Measurements from ENCODE around the gene ZNF438. TPM values are rescaled to one million over a fixed set of nuclear protein-coding genes. Genes with fewer than 3 reads are reported as not detected.

ZNF438 gene
- total and polyA plus RNA-seq, 4 donors = 7.8 to 19.2 (median 10.2) TPM

DNA sequence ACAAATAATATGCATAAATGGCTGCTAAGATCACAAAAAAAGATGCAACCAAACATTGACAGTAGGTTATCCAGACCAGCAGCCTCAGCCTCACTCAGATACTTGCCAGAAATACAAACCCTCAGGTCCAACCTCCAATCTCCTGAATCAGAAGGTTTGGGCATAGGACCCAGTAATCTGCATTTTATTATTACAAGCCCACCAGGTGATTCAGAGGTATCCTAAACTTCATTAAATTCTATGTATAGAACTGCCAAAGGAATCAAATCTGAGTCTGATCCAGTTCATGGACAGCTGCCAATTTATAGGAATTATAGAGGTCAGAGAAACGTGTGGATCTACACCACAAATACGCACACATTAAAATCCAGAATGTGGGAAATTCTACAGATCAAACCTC lies 41.3 kb downstream of the ZNF438 start:
- H3K36me3 ChIP-seq (ENCODE audit: control insufficient read depth in 4 of 4, insufficient read depth in 4 of 4, low read length in 4 of 4) = peaks cover 0 to 1% (median 0%) of the 10 kb centered on the region in 4 donors
- ATAC-seq (ENCODE audit: insufficient read depth, low FRiP score) = no peak
- DNase-seq = no peak
- no peak overlapping the region for H3K27ac ChIP-seq (ENCODE audit: low read depth in 1 of 2, low read length in 1 of 2)
- TF ChIP-seq, protein P1, sequence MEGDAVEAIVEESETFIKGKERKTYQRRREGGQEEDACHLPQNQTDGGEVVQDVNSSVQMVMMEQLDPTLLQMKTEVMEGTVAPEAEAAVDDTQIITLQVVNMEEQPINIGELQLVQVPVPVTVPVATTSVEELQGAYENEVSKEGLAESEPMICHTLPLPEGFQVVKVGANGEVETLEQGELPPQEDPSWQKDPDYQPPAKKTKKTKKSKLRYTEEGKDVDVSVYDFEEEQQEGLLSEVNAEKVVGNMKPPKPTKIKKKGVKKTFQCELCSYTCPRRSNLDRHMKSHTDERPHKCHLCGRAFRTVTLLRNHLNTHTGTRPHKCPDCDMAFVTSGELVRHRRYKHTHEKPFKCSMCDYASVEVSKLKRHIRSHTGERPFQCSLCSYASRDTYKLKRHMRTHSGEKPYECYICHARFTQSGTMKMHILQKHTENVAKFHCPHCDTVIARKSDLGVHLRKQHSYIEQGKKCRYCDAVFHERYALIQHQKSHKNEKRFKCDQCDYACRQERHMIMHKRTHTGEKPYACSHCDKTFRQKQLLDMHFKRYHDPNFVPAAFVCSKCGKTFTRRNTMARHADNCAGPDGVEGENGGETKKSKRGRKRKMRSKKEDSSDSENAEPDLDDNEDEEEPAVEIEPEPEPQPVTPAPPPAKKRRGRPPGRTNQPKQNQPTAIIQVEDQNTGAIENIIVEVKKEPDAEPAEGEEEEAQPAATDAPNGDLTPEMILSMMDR (IDR thresholded peaks at IDR 0.05; ENCODE audit: control extremely low read depth, extremely low read depth) = no peak
- H3K27me3 ChIP-seq (ENCODE audit: control insufficient read depth in 3 of 3, insufficient read depth in 3 of 3, low read length in 2 of 3) = no peaks in the 10 kb centered on the region
- peaks cover 0 to 14% (median 6%) of the 10 kb centered on the region in 5 donors for H3K4me1 ChIP-seq (ENCODE audit: control insufficient read depth in 5 of 5, insufficient read depth in 5 of 5, low read length in 5 of 5)
- whole genome bisulfite sequencing, 2 donors = 86 to 89% methylated on average over 2 of the region's 2 CpGs
- H3K4me3 ChIP-seq = no peak overlapping the region
- H3K9ac ChIP-seq (ENCODE audit: insufficient read depth in 1 of 2, low read length in 2 of 2) = no peak overlapping the region
- peaks cover 0 to 12% (median 0%) of the 10 kb centered on the region in 4 donors for H3K9me3 ChIP-seq (ENCODE audit: control insufficient read depth in 4 of 4, insufficient read depth in 3 of 4, low read length in 3 of 4)

DNA sequence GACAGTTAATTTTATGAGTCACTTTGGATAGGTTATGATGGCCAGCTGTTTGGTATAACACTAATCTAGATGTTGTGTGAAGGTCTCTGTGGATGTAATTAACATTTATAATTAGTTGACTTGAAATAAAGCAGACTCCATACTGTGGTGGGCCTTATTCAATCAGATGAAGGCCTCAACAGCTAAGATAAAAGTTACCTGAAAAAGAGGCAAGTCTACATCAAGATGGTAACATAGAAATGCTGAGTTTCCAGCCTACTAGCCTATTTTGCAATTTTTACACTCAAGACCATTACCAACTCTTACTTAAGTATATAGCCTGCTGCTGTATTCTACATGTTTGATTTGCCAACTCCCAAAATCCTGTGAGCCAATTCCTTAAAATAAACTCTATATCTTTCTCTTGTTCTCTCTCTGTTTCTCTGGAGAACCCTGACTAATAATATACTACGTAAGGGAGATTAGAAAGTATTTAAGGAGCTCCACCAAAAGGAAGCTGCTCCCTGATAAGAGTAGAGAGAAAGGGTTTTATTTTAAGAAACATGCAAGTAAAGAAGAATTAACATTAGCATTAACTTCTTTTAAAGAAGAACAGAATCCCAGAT lies 42.7 kb downstream of the ZNF438 start:
- ATAC-seq (ENCODE audit: insufficient read depth, low FRiP score) = no peak
- peaks cover 0 to 20% (median 6%) of the 10 kb centered on the region in 5 donors for H3K4me1 ChIP-seq (ENCODE audit: control insufficient read depth in 5 of 5, insufficient read depth in 5 of 5, low read length in 5 of 5)

GRCh38 chr10:30987463-30987862 lies 44.2 kb downstream of the ZNF438 start:
- TF ChIP-seq, protein P1 (IDR thresholded peaks at IDR 0.05; ENCODE audit: control extremely low read depth, extremely low read depth) = no peak
- Histone ChIP-seq H3K9ac (ENCODE audit: insufficient read depth in 1 of 2, low read length in 2 of 2) (no peak overlapping the region), H3K36me3 (ENCODE audit: control insufficient read depth in 4 of 4, insufficient read depth in 4 of 4, low read length in 4 of 4) (peaks cover 0 to 4% (median 0%) of the 10 kb centered on the region in 4 donors), H3K4me3 (no peak overlapping the region), H3K4me1 (ENCODE audit: control insufficient read depth in 5 of 5, insufficient read depth in 5 of 5, low read length in 5 of 5) (peaks cover 0 to 20% (median 4%) of the 10 kb centered on the region in 5 donors), H3K27ac (ENCODE audit: low read depth in 1 of 2, low read length in 1 of 2) (no peak overlapping the region), H3K27me3 (ENCODE audit: control insufficient read depth in 3 of 3, insufficient read depth in 3 of 3, low read length in 2 of 3) (no peaks in the 10 kb centered on the region), H3K9me3 (ENCODE audit: control insufficient read depth in 4 of 4, insufficient read depth in 3 of 4, low read length in 3 of 4) (peaks cover 0 to 4% (median under 1%) of the 10 kb centered on the region in 4 donors)
- no peak for ATAC-seq (ENCODE audit: insufficient read depth, low FRiP score)
- 92 to 94% methylated on average over 5 of the region's 5 CpGs for WGBS, 2 donors
- no peak for DNase-seq

More for the DNA sequence above, 42.7 kb downstream of the ZNF438 start:
- peak overlapping the region in 1 of 2 donors; percentile 90 for H3K27ac ChIP-seq (ENCODE audit: low read depth in 1 of 2, low read length in 1 of 2)
- no peak overlapping the region for H3K4me3 ChIP-seq
- TF ChIP-seq, protein P1 (IDR thresholded peaks at IDR 0.05; ENCODE audit: control extremely low read depth, extremely low read depth) = no peak
- peaks cover 0 to 4% (median under 1%) of the 10 kb centered on the region in 4 donors for H3K9me3 ChIP-seq (ENCODE audit: control insufficient read depth in 4 of 4, insufficient read depth in 3 of 4, low read length in 3 of 4)
- WGBS, 2 donors = 50 to 69% methylated on average over 1 of the region's 1 CpG
- H3K27me3 ChIP-seq (ENCODE audit: control insufficient read depth in 3 of 3, insufficient read depth in 3 of 3, low read length in 2 of 3) = no peaks in the 10 kb centered on the region
- peak in 2 of 3 donors; percentile 47 to 50 for DNase-seq
- peaks cover 0 to 1% (median 0%) of the 10 kb centered on the region in 4 donors for H3K36me3 ChIP-seq (ENCODE audit: control insufficient read depth in 4 of 4, insufficient read depth in 4 of 4, low read length in 4 of 4)
- H3K9ac ChIP-seq (ENCODE audit: insufficient read depth in 1 of 2, low read length in 2 of 2) = no peak overlapping the region

Measured in lung (tissue), 12 donors.